GM12878 (cell line): ENCODE results near the gene ANKRD28. TPM values are rescaled to one million over a fixed set of nuclear protein-coding genes. Genes with fewer than 3 reads are reported as not detected.

ENCODE experiments used
- ATAC-seq: fragments of 200-7000 bp; cut with Tn5 transposase; 3 replicates; pipeline ENCODE4 v1.9.1; 2020; ENCODE audit warnings: mild to moderate bottlenecking, moderate library complexity
- BruUV-seq: library from RNA; stranded (reverse); fragments of 400-500 nt; replicated peaks from 2 replicates; lab custom pipeline; 2021; lab: Mats Ljungman, UMichigan
- CTCF ChIA-PET: fragments of 300-600 bp; sonication (Branson Sonifier 250); formaldehyde crosslinking; extraction: SDS; loops from one replicate; lab custom pipeline; 2021; ENCODE audit warnings: inconsistent platforms; lab: Yijun Ruan, JAX
- POLR2A ChIA-PET: fragments of 350-600 bp; formaldehyde crosslinking; extraction: SDS; loops from one replicate; lab custom pipeline; 2021; ENCODE audit warnings: inconsistent platforms; lab: Charles Lee
- RAD21 ChIA-PET: fragments of 300-600 bp; sonication (Branson Sonifier 250); formaldehyde crosslinking; loops from one replicate; lab custom pipeline; 2023; ENCODE audit warnings: antibody characterized with exemption; ENCODE audit not compliant: unreplicated experiment; lab: Charles Lee
- SMC1A ChIA-PET: fragments of 300-600 bp; sonication (Branson Sonifier 250); formaldehyde crosslinking; loops from one replicate; lab custom pipeline; 2023; ENCODE audit not compliant: unreplicated experiment, uncharacterized antibody; lab: Charles Lee
- DNase-seq: peaks from one replicate; pipeline ENCODE4 v3.0.0-alpha.2; 2011; ENCODE audit warnings: low read depth, low spot score
- FAIRE-seq: peaks from 3 replicates; lab custom pipeline; 2011; peaks lifted over from hg19 to GRCh38; lab: Jason Lieb, UNC
- H2AFZ ChIP-seq: 2 replicates; pipeline ENCODE4 v1.6.0; 2011; ENCODE audit warnings: low read depth, low read length, control low read depth; ENCODE audit not compliant: control insufficient read depth
- H3K27ac ChIP-seq: 2 replicates; pipeline ENCODE4 v1.5.1; 2011; ENCODE audit warnings: control low read depth; ENCODE audit not compliant: control insufficient read depth, insufficient read depth
- H3K27me3 ChIP-seq, 2 experiments: replicated peaks in 1 of 2; 2 replicates each; pipeline versions ENCODE4 v1.6.0 to v1.6.1; 2011; ENCODE audit warnings: low read length in 1 of 2; ENCODE audit not compliant: control insufficient read depth in 2 of 2, insufficient read depth in 2 of 2
- H3K36me3 ChIP-seq, 2 experiments: 2 replicates each; pipeline ENCODE4 v1.5.1; 2011; ENCODE audit warnings: low read length in 1 of 2; ENCODE audit not compliant: control insufficient read depth in 2 of 2, insufficient read depth in 2 of 2
- H3K4me1 ChIP-seq: 2 replicates; pipeline ENCODE4 v1.6.1; 2011; ENCODE audit warnings: mild to moderate bottlenecking, low read length, moderate library complexity, mixed read lengths; ENCODE audit not compliant: control insufficient read depth, insufficient read depth
- H3K4me2 ChIP-seq: 2 replicates; pipeline ENCODE4 v1.6.0; 2011; ENCODE audit warnings: control low read depth; ENCODE audit not compliant: control insufficient read depth, insufficient read depth
- H3K4me3 ChIP-seq: fragments of 200-600 bp; sonication (generic); 2 replicates; pipeline ENCODE4 v1.5.1; 2016
- H3K79me2 ChIP-seq: 2 replicates; pipeline ENCODE4 v1.6.0; 2011; ENCODE audit warnings: low read length; ENCODE audit not compliant: control insufficient read depth, insufficient read depth
- H3K9ac ChIP-seq: 2 replicates; pipeline ENCODE4 v1.8.0; 2011; ENCODE audit warnings: low read length, control low read depth, mixed read lengths; ENCODE audit not compliant: control insufficient read depth, insufficient read depth
- H3K9me3 ChIP-seq: replicated peaks from 3 replicates; pipeline ENCODE4 v1.5.1; 2011; ENCODE audit warnings: mild to moderate bottlenecking, low read length; ENCODE audit not compliant: control insufficient read depth, insufficient read depth
- H4K20me1 ChIP-seq: 2 replicates; pipeline ENCODE4 v1.6.0; 2011; ENCODE audit not compliant: control insufficient read depth, insufficient read depth
- CEBPB ChIP-seq, 2 experiments: fragments of 150-350 bp in 1 of 2; IDR thresholded peaks; 2 replicates each; pipeline ENCODE4 v1.6.1; 2012 to 2014; ENCODE audit warnings: low read depth in 2 of 2, low read length in 2 of 2, borderline replicate concordance in 1 of 2, inconsistent platforms in 1 of 2
- CHD2 ChIP-seq: IDR thresholded peaks from 2 replicates; pipeline ENCODE4 v1.6.1; 2011; ENCODE audit warnings: low read depth, low read length, improper control_type of control experiment, borderline replicate concordance
- GATAD2B ChIP-seq: fragments of 450-650 bp; conservative IDR thresholded peaks from 2 replicates; pipeline ENCODE4 v1.6.1; 2017; ENCODE audit warnings: low read depth, mild to moderate bottlenecking, moderate library complexity
- IRF4 ChIP-seq: IDR thresholded peaks from 2 replicates; pipeline ENCODE4 v1.6.1; 2011; ENCODE audit warnings: low read depth, low read length
- MEF2A ChIP-seq: IDR thresholded peaks from 2 replicates; pipeline ENCODE4 v1.6.1; 2011; ENCODE audit warnings: low read depth, mild to moderate bottlenecking, low read length, moderate library complexity; ENCODE audit not compliant: insufficient read depth
- MYB ChIP-seq: fragments of 150-350 bp; IDR thresholded peaks from 2 replicates; pipeline ENCODE4 v1.6.1; 2014; ENCODE audit warnings: mild to moderate bottlenecking, low read depth, low read length, borderline replicate concordance
- PAX8 ChIP-seq: fragments of 450-650 bp; IDR thresholded peaks from 2 replicates; pipeline ENCODE4 v1.6.1; 2017; ENCODE audit warnings: mild to moderate bottlenecking, moderate library complexity
- RAD21 ChIP-seq: IDR thresholded peaks from 2 replicates; pipeline ENCODE4 v1.6.1; 2011; ENCODE audit warnings: mild to moderate bottlenecking, low read depth, low read length, moderate library complexity; ENCODE audit not compliant: insufficient read depth
- RUNX3 ChIP-seq: IDR thresholded peaks from 2 replicates; pipeline ENCODE4 v1.6.1; 2012; ENCODE audit warnings: low read length, inconsistent platforms
- STAT1 ChIP-seq: fragments of 450-650 bp; conservative IDR thresholded peaks from 2 replicates; pipeline ENCODE4 v1.6.1; 2014; ENCODE audit warnings: antibody characterized with exemption, mild to moderate bottlenecking
- ZNF207 ChIP-seq: fragments of 450-650 bp; IDR thresholded peaks from 2 replicates; pipeline ENCODE4 v1.6.1; 2014; ENCODE audit warnings: antibody characterized with exemption, mild to moderate bottlenecking, borderline replicate concordance
- WGBS: methylation state at CpG from one replicate; pipeline ENCODE4 v1.1.6; 2016; ENCODE audit warnings: low lambda C conversion rate; ENCODE audit not compliant: insufficient replicate concordance, insufficient coverage; ENCODE audit errors: missing lambda C conversion rate; 5-methylcytosine and 5-hydroxymethylcytosine counted together
- in situ Hi-C: fragments of 300-500 bp; cut with MboI; formaldehyde crosslinking; loops from 9 replicates; pipeline ENCODE4 v1.14.3; 2018; ENCODE audit warnings: mixed read lengths
- intact Hi-C: fragments of 100-400 bp; cut with micrococcal nuclease; formaldehyde crosslinking; loops from one replicate; pipeline ENCODE4 v1.14.2; 2022; ENCODE audit not compliant: unreplicated experiment
- polyA plus RNA-seq, 11 experiments: library from polyadenylated mRNA; depleted of rRNA in 4 of 11; unstranded in 6 of 11; stranded (reverse) in 5 of 11; fragments of >200 nt; fragmentation: Nextera tagmentation in 4 of 11; fragmentation: Illumina TruSeq in 1 of 11; extraction: Ambion mirVana in 4 of 11; extraction: Trizol in 1 of 11; gene quantifications; 1 replicate in 1 of 11; 2 replicates in 10 of 11; pipeline versions ENCODE4 v1.2.1 to v1.2.3, GENCODE V29; 2011 to 2016; ENCODE audit warnings: inconsistent platforms in 2 of 11, missing spikeins in 2 of 11, low read depth in 1 of 11
- total RNA-seq, 4 experiments: library from RNA; depleted of rRNA in 3 of 4; stranded (reverse); fragments of >200 nt in 3 of 4; fragmentation: Illumina TruSeq in 1 of 4; extraction: Trizol in 1 of 4; gene quantifications; 2 replicates each; pipeline versions ENCODE4 v1.2.1 to v1.2.3, GENCODE V29; 2013 to 2021
- TF ChIP-seq, protein P1 (sequence below), 3 experiments: IDR thresholded peaks in 2 of 3; conservative IDR thresholded peaks in 1 of 3; 2 replicates each; pipeline ENCODE4 v1.5.1; 2011; ENCODE audit warnings: low read depth in 3 of 3, low read length in 3 of 3, mild to moderate bottlenecking in 3 of 3, control low read depth in 2 of 3, moderate library complexity in 2 of 3, inconsistent platforms in 1 of 3, mixed read lengths in 1 of 3; ENCODE audit not compliant: control insufficient read depth in 2 of 3, insufficient read depth in 1 of 3; ENCODE audit errors: extremely low read depth in 1 of 3
- TF ChIP-seq, protein P2 (sequence below): fragments of 450-650 bp; IDR thresholded peaks from 2 replicates; pipeline ENCODE4 v1.6.1; 2017; ENCODE audit warnings: antibody characterized with exemption, mild to moderate bottlenecking, moderate library complexity
- TF ChIP-seq, protein P3 (sequence below): fragments of 450-650 bp; formaldehyde crosslinking; IDR thresholded peaks from 2 replicates; pipeline ENCODE4 v1.4.0; 2022; ENCODE audit warnings: mild to moderate bottlenecking, moderate library complexity

ANKRD28 gene
- total and polyA plus RNA-seq, 10 of the 15 experiments (the other 5 are each of a cell fraction or from before 2014, with no cell fraction given), result 11.2 to 105 (median 38.3) TPM

DNA sequence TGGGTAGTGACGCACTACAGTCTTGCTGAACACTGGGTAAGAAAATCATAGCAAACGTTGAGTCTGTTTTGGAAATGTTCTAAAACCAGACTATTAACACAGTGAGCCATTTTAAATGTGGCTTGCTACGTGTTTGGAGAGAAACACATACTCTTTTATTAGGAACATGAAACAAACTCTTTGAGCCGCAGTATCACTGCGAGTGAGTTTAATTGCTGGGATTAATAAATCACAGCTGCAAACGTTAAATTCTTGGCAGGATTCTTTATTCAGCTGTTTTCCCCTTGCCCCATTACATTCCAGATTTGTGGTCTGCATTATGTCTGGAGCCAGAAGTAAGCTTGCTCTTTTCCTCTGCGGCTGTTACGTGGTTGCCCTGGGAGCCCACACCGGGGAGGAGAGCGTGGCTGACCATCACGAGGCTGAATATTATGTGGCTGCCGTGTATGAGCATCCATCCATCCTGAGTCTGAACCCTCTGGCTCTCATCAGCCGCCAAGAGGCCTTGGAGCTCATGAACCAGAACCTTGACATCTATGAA is 162.6 kb downstream of the ANKRD28 start (continued):
- TF ChIP-seq ZNF207, result no peak
- TF ChIP-seq CHD2, result no peak
- TF ChIP-seq, protein P1, sequence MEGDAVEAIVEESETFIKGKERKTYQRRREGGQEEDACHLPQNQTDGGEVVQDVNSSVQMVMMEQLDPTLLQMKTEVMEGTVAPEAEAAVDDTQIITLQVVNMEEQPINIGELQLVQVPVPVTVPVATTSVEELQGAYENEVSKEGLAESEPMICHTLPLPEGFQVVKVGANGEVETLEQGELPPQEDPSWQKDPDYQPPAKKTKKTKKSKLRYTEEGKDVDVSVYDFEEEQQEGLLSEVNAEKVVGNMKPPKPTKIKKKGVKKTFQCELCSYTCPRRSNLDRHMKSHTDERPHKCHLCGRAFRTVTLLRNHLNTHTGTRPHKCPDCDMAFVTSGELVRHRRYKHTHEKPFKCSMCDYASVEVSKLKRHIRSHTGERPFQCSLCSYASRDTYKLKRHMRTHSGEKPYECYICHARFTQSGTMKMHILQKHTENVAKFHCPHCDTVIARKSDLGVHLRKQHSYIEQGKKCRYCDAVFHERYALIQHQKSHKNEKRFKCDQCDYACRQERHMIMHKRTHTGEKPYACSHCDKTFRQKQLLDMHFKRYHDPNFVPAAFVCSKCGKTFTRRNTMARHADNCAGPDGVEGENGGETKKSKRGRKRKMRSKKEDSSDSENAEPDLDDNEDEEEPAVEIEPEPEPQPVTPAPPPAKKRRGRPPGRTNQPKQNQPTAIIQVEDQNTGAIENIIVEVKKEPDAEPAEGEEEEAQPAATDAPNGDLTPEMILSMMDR (IDR thresholded peaks at IDR 0.05 in 2 of 3, conservative IDR thresholded peaks at IDR 0.05 in 1 of 3; ENCODE audit: control insufficient read depth in 2 of 3, extremely low read depth in 1 of 3, insufficient read depth in 1 of 3, low read depth in 3 of 3, low read length in 3 of 3), result no peak
- TF ChIP-seq MYB, result no peak
- no peak for TF ChIP-seq CEBPB (IDR thresholded peaks at IDR 0.05; ENCODE audit: borderline replicate concordance in 1 of 2, low read depth in 2 of 2, low read length in 2 of 2)
- TF ChIP-seq STAT1, result no peak
- TF ChIP-seq IRF4, result no peak

DNA sequence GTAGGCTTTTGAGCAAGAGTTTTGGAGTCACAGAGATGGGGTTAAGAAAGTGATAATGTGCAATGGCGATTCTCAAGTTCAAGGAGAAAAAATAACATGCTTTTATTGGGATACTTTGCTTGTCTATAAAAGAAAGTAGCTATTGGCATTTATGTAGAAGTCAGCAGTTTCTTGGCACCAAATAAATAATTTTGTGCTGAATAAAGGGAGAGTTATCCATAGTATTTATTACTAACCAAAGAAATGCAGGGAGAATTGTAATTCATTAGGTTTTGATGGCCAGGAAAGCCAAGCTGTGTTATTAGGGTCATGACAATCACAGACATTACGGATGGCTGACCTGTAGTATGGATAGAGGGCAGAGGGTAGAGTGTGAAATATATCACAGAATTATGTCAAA is 163.1 kb downstream of the ANKRD28 start:
- in situ Hi-C loops, result loop anchor here (5.0 kb wide), 1 partner anchor 173 kb away; no protein-coding TSS in a partner anchor
- POLR2A ChIA-PET, result interaction anchor here (1.3 to 2.9 kb wide), 5 partner anchors 11 to 179 kb away, joined by 3 to 10 read pairs (median 7); partner anchors contain the start of gene ANKRD28
- FAIRE-seq (no peak), DNase-seq (no peak), ATAC-seq (no peak)
- no peak overlapping the region for H3K4me3 ChIP-seq
- H3K4me2 ChIP-seq, result no peak overlapping the region
- H3K36me3 ChIP-seq, result no peaks in the 10 kb centered on the region
- RAD21 ChIA-PET, result interaction anchor here (1.3 to 2.7 kb wide), 7 partner anchors 13 to 178 kb away, joined by 3 to 14 read pairs (median 5); partner anchors contain the start of gene ANKRD28
- intact Hi-C loops, result loop anchor here (5.0 to 10.0 kb wide), 3 partner anchors 33 to 540 kb away; partner anchors contain the start of gene GALNT15
- peaks cover 6% of the 10 kb centered on the region; the same call in 2 of the 3 replicates for H3K9me3 ChIP-seq
- BruUV-seq, result no TSS peak
- WGBS, result 100% methylated on average over 2 of the region's 2 CpGs
- SMC1A ChIA-PET, result interaction anchor here (1.2 to 14.5 kb wide), 7 partner anchors 8 to 175 kb away, joined by 4 to 362 read pairs (median 5); no protein-coding TSS in a partner anchor
- H2AFZ ChIP-seq, result no peak overlapping the region
- H3K79me2 ChIP-seq, result no peaks in the 10 kb centered on the region
- no peak overlapping the region for H3K27ac ChIP-seq
- peaks cover 44% of the 10 kb centered on the region for H3K4me1 ChIP-seq
- CTCF ChIA-PET, result interaction anchor here (0.7 to 1.9 kb wide), 12 partner anchors 130 to 429 kb away, joined by 3 to 5 read pairs (median 4); partner anchors contain the start of genes ANKRD28 and CAPN7
- no peak overlapping the region for H3K9ac ChIP-seq
- H4K20me1 ChIP-seq, result no peaks in the 10 kb centered on the region
- no peaks in the 10 kb centered on the region for H3K27me3 ChIP-seq
- TF ChIP-seq GATAD2B (no peak), PAX8 (no peak), RUNX3 (no peak), RAD21 (no peak), MEF2A (no peak)
- TF ChIP-seq, protein P2, sequence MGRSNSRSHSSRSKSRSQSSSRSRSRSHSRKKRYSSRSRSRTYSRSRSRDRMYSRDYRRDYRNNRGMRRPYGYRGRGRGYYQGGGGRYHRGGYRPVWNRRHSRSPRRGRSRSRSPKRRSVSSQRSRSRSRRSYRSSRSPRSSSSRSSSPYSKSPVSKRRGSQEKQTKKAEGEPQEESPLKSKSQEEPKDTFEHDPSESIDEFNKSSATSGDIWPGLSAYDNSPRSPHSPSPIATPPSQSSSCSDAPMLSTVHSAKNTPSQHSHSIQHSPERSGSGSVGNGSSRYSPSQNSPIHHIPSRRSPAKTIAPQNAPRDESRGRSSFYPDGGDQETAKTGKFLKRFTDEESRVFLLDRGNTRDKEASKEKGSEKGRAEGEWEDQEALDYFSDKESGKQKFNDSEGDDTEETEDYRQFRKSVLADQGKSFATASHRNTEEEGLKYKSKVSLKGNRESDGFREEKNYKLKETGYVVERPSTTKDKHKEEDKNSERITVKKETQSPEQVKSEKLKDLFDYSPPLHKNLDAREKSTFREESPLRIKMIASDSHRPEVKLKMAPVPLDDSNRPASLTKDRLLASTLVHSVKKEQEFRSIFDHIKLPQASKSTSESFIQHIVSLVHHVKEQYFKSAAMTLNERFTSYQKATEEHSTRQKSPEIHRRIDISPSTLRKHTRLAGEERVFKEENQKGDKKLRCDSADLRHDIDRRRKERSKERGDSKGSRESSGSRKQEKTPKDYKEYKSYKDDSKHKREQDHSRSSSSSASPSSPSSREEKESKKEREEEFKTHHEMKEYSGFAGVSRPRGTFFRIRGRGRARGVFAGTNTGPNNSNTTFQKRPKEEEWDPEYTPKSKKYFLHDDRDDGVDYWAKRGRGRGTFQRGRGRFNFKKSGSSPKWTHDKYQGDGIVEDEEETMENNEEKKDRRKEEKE, result no peak
- TF ChIP-seq, protein P3, sequence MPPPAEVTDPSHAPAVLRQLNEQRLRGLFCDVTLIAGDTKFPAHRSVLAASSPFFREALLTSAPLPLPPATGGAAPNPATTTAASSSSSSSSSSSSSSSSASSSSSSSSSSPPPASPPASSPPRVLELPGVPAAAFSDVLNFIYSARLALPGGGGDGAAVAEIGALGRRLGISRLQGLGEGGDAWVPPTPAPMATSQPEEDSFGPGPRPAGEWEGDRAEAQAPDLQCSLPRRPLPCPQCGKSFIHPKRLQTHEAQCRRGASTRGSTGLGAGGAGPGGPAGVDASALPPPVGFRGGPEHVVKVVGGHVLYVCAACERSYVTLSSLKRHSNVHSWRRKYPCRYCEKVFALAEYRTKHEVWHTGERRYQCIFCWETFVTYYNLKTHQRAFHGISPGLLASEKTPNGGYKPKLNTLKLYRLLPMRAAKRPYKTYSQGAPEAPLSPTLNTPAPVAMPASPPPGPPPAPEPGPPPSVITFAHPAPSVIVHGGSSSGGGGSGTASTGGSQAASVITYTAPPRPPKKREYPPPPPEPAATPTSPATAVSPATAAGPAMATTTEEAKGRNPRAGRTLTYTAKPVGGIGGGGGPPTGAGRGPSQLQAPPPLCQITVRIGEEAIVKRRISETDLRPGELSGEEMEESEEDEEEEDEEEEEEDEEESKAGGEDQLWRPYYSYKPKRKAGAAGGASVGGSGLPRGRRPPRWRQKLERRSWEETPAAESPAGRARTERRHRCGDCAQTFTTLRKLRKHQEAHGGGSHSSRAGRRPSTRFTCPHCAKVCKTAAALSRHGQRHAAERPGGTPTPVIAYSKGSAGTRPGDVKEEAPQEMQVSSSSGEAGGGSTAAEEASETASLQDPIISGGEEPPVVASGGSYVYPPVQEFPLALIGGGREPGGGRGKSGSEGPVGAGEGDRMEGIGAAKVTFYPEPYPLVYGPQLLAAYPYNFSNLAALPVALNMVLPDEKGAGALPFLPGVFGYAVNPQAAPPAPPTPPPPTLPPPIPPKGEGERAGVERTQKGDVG (CRISPR knock-in tag), result no peak
